ENCODE results near the gene SNTA1.
"Not testable (repeated sequence)": the region's sequence is repeated elsewhere in the genome, so short reads cannot be mapped to it uniquely, and the experiment has no call there.

Gene SNTA1

DNA sequence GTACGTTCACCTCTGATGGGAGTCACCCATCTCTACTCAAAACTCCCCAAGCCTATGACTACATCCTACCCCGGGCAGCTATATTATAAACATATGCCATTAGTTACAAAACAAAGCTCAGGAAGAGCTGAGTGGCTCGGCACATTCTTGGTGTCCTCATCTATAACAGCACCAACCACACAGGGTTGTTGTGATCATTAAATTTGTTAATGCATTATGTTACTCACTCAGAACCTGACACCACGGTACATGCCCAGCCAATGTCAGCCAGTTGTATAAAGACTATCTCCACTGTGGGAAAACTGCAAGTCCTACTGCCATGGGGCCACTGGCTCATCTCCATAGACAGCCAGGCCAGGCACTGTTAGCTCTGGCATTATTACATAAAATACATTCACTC, 50.0 kb downstream of the SNTA1 start:
- peak; percentile 53 for DNase-seq (ENCODE audit: low read depth)

DNA sequence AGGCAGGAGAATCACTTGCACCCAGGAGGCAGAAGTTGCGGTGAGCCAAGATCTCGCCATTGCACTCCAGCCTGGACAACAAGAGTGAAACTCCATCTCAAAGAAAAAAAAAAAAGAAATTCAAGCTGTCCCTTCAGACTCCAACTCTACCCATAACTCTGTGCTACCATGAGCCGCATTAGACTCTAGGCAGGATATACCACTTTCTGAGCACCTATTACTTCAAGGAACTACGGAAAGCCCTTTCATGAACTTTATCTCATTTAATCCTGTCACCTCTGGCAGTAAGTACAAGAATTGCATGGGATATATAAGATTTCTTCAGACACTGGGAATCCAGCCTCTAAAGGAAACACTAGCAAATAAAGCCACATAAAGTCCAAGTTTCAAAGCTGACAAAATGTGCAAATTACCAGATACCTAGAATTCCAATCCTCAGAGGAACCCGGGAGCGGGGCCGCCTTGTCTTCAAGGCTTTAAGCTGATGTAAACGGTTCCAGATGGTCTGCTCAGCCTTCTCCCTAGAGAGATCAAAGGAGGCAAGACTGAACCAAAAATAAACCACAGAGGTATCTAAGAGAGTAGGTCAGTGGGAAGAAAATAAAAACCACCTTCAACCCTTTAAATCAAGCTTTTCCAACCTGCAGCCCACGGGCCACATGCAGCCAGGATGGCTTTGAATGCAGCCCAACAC, 51.7 kb downstream of the SNTA1 start:
- peak; percentile 83 for DNase-seq (ENCODE audit: low read depth)

DNA sequence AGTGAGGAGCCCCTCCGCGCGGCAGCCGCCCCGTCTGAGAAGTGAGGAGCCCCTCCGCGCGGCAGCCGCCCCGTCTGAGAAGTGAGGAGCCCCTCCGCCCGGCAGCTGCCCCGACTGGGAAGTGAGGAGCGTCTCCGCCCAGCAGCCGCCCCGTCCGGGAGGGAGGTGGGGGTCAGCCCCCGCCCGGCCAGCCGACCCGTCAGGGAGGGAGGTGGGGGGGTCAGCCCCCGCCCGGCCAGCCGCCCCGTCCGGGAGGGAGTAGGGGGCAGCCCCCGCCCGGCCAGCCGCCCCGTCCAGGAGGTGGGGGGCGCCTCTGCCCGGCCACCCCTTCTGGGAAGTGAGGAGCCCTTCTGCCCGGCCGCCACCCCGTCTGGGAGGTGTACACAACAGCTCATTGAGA, 54.2 kb downstream of the SNTA1 start:
- not testable (repeated sequence) for DNase-seq (ENCODE audit: low read depth)

DNA sequence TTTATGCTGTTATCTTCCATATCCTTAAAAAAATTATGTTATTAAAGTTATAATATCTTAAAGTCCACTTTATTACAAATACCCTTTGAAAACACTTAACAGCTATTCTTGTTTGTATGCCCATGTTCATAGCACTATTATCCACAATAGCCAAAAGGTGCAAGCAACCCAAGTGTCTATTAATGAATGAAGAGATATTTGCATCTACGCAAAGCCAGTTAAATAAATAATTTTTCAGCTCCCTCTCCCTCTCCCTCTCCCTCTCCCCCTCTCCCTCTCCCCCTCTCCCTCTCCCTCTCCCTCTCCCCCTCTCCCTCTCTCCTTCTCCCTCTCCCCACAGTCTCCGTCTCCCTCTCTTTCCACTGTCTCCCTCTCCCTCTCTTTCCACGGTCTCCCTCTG, 55.3 kb downstream of the SNTA1 start:
- no peak for DNase-seq (ENCODE audit: low read depth)

DNA sequence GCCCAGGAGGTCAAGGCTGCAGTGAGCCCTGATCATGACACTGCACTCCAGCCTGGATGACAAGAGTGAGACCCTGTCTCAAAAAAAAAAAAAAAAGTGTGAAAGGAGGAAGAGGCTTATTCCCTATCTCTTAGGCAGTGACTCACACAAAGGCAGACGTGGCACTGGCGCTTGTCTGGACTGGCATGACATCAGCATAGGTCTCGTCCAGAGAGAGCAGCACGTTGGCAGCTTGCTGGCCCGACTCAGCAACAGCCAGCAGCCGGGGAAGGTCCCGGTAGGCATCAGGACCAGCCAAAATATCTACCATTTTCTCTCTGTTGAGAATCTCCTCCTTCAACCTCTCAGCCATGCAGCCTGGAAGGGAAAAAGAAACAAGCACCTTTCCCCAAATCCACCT, 56.4 kb downstream of the SNTA1 start:
- DNase-seq (ENCODE audit: low read depth) = peak; percentile 85

DNA sequence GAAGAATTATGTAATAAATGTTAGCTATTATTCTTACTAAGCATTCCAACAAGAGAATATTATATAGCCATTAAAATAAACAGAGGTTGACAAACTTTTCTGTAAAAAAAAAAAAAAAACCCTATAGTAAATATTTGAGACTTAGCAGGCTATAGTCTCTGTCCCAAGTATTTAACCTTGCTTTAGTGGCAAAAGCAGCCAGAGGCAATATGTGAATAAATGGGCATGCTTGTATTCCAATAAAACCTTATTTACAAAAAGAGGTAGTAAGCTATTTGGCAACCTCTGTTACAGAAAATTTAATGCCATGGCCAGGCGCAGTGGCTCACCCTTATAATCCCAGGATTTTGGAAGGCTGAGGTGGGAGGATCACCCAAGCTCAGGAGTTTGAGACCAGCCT, 56.9 kb downstream of the SNTA1 start:
- no peak for DNase-seq (ENCODE audit: low read depth)

DNA sequence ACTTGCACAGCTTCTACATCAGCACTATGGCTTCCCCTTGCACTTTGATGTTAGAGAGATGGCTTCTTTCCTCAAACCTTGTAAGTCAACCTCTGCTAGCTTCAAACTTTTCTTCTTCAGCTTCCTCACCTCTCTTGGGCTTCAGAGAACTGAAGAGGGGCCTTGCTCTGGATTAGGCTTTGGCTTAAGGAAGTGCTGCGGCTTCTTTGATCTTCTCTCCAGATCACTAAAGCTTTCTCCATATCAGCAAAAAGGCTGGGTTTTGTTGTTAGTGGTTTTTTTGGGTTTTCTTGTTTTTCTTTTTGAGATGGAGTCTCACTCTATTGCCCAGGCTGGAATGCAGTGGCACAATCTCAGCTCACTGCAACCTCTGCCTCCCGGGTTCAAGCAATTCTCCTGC, 66.2 kb downstream of the SNTA1 start:
- no peak for DNase-seq (ENCODE audit: low read depth)

DNA sequence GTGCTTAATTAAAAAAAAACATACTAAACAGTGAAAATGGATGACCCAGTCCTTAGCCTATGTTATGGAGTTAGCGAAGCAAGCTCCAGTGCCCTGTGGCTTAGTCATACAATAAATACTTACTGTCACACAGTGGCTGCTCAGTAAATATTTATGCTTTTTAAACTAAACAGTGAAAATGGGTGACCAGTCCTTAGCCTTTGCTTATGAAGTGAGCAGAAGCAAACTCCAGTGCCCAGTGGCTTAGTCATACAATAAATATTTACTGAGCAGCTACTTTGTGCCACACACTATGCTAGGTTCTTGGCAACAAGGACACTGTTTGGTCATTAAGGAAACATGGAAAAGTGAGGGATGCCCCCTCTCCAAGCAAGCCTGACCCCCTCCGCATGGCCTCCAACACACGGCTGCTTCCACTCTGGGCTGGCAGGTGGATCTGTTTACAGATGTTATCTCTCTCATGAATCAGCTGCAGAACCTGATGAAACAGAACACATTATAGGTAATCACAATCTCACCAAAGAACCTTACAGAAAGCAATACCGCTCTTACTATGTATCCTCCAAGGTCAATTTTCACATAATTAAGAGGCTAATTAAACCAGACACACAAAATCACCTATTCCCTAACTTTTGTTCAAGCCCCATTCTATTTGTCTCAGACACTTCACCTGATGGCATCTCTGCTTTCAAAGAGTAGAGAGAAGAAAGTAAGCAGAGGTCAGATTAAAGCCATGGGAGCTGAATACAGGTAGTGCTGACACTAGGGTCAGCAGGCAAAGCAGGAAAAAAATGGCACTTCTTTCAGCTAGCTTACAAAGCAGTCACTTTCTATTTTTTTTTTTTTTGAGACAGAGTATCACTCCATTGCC, 69.6 kb downstream of the SNTA1 start:
- peak; percentile 73 for DNase-seq (ENCODE audit: low read depth)

DNA sequence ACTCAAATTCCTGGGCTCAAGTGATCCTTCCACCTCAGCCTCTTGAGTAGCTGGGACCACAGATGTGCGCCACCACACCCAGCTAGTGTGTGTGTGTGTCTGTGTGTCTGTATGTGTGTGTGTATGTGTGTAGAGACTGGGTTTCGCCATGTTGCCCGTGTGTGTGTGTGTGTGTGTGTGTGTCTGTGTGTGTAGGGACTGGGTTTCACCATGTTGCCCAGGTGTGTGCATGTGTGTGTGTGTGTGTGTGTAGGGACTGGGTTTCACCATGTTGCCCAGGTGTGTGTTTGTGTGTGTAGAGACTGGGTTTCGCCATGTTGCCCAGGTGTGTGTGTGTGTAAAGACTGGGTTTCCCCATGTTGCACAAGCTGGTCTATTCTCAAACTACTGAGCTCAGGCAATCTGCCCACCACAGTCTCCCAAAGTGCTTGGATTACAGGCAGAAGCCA, 70.5 kb downstream of the SNTA1 start:
- DNase-seq (ENCODE audit: low read depth) = peak; percentile 65

DNA sequence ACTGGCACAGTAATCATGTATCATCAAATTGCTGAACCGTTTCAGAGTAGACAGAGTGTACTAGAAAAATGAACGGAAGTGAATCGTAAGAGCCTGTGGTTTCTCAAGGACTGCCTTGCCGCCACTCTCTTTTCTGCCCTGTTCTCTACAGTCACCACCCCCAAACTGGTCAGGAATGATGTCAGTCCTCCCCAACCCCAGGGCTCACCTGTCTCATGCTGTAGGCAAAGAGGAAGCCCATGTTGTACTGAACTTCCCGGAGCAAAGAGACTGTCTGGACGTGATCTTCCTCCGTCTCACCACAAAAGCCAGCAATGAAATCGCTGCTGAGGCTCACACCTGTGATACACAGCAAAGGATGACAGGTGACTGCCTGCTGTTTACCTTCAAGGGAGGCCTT, 73.3 kb downstream of the SNTA1 start:
- DNase-seq (ENCODE audit: low read depth) = peak; percentile 33

DNA sequence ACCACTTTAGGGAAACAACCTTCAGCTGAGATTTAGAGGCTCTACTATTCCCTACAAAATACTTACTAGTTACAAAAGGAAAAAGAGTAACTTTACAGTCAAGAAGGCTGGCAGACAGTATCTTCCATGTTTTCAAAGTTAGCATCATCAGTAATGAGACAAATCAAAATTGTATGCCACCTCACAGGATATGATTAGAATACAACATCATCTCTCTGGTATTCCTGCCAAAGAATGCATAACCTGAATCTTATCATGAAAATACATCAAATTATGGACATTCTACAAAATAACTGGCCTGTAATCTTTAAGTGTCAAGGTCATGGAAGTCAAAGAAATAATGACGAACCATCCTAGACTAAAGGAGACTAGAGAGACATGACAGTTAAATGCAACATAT, 80.7 kb downstream of the SNTA1 start:
- peak; percentile 29 for DNase-seq (ENCODE audit: low read depth)

DNA sequence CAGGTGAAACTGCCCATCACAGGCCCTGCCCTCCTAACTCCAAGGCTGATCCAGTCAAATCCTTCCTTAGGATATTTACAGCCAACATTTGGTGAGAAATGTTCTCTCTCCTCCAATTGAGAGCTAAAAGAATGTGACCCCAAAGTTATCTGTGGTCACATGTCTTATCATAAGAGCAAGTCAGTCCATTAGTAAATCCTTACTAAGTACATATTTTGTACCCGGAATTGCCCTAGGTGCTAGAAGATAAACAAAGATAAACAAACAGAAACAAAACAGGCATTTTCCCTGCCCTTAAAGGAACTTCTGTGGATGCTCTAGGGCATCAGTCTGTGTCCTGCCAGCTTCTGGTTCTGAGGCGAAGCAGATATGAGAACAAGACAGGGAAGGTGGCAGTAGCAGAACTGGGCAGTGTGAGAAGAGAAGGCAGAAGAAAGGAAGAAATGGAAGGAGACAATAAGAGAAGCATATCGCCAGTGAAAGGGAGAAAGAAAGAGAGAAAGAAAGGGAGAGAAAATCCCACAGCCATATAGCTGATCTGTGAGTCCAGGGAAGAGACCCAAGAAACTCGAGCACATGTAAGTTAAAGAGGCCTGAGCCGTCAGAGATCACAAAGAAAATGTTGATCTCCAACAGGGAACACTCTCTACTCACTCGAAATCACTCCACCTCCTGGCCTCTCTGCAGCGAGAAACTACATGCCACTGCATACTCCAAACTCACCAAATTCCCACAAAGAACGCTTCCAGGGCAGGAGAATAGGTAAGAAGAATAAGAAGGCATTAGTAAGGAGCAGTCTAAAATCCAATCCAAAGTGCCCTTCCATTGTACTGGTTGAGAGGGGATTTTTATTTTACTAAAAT, 83.9 kb downstream of the SNTA1 start:
- no peak for DNase-seq (ENCODE audit: low read depth)
